ENCODE data around the gene ZNF777.
A peak's percentile ranks its signal among the peaks of the same experiment; 100 is the strongest.

The ZNF777 gene

DNA sequence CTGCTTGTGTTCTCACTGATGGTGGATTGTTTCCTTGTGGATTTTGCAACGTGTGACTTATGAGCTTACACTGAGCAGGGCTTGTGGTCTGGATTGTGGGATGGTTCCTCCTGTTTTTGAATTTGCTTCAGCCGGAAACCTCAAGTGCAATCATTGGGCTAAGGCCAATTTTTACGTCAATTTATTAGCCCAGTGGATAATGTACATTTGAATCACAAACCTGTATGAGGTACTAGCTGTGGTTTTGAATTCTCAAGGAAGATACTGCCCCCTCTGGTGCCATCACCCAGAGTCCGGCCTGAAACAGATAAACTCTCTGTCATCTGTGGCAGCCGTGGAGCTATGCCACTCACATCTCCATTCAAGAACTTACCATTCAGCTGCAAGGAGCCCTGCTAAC lies 7.3 kb upstream of the ZNF777 start:
- TF ChIP-seq POLR2A (IDR thresholded peaks at IDR 0.05; ENCODE audit: low read length) (no peak), GATA1 (IDR thresholded peaks at IDR 0.05; ENCODE audit: low read depth, low read length) (no peak)
- DNase-seq, result no peak

DNA sequence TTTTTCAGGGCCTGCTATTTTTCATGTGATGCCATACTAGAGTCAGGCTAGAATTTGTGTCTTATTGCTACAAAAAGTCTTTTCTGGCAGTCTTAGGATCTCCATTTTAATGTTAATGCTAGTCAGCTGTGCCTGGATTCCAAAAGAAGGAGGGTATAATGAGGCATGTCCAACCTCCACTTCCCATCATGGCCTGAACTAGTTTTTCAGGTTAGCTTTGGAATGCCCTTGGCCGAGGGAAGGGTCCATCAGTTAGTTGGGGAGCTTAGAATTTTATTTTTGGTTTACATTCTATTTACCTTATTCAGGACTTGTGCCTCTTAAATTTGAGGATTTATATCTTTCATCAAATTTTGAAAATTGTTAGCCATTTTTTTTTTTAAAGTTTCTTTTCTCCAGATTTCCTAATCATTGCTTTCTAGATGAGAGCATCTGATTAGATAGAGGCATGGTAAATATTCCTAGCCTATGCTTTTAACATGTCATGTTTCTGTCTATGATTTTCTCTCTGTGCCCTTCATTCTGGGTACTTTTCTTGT lies 6.5 kb upstream of the ZNF777 start:
- TF ChIP-seq POLR2A (IDR thresholded peaks at IDR 0.05; ENCODE audit: low read length) (no peak), GATA1 (IDR thresholded peaks at IDR 0.05; ENCODE audit: low read depth, low read length) (no peak)
- DNase-seq, result no peak

DNA sequence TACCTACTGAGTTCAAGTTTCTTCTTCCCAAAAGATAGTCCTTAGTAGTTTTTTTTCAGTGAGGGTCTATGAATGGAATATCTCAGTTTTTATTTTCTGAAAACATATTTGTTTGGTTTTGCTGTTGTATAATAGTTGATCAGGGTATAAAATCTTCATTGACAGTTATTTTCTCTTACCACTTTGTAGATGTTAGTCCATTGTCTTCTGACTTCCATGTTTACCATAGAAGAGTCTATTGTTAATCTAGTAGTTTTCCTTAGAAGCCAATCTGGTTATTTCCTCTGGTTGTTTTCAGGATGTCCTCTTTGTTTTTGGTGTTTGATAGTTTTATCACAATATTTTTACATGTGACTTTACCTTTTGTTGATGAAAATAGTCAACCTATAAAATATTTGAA lies 5.5 kb upstream of the ZNF777 start:
- TF ChIP-seq GATA1 (IDR thresholded peaks at IDR 0.05; ENCODE audit: low read depth, low read length), result no peak
- no peak for TF ChIP-seq POLR2A (IDR thresholded peaks at IDR 0.05; ENCODE audit: low read length)
- no peak for DNase-seq

DNA sequence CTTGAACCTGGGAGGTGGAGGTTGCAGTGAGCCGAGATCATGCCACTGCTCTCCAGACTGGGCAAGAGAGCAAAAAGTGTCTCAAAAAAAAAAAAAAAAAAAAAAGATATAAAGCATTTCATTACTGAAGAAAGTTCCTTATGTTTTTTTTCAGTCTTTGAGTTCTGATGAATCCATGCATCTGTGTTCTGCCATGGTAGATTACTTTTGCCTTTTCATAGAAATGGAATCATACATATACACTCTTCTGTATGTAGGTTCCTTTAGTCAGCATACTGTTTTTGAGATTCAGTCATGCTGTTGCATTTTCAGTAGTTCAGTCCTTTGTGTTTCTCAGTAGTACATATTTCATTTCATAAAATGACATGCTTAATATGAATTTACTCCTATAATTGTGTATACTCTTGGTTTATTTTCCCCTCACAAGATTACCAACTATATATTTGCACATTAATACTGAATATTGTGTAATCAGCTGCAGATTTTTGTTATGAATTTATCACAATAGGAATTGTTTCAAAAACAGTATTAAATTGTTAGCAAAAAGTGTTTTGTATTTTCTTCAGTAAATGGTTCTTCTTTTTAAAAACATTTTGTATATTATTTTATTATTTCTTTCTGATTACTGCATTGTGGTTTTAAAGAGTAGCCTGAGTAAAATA lies 2.8 kb upstream of the ZNF777 start:
- no peak for DNase-seq

DNA sequence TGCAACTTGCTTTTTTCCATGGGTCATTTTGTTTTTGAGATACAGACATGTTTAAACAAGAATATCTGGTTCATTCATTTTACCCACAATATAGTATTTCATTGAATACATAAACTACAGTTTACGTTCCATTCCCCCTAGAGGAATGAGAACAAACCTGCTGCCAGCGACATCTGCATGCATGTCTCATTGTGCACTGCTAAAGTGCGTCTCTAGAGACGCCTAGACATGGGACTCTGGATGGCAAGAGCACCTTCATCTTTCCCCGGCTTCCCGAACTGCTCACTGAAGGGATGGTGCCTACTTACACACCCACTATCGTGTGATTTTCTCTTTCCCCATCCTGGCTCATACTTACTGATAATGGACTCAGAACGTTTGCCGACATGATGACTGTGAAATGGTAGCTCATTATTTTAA lies 1.2 kb upstream of the ZNF777 start:
- TF ChIP-seq POLR2A (IDR thresholded peaks at IDR 0.05; ENCODE audit: low read length) (no peak), GATA1 (IDR thresholded peaks at IDR 0.05; ENCODE audit: low read depth, low read length) (no peak)
- no peak for DNase-seq

More for the DNA sequence above, 2.8 kb upstream of the ZNF777 start:
- TF ChIP-seq POLR2A (IDR thresholded peaks at IDR 0.05; ENCODE audit: low read length), result no peak
- no peak for TF ChIP-seq GATA1 (IDR thresholded peaks at IDR 0.05; ENCODE audit: low read depth, low read length)

DNA sequence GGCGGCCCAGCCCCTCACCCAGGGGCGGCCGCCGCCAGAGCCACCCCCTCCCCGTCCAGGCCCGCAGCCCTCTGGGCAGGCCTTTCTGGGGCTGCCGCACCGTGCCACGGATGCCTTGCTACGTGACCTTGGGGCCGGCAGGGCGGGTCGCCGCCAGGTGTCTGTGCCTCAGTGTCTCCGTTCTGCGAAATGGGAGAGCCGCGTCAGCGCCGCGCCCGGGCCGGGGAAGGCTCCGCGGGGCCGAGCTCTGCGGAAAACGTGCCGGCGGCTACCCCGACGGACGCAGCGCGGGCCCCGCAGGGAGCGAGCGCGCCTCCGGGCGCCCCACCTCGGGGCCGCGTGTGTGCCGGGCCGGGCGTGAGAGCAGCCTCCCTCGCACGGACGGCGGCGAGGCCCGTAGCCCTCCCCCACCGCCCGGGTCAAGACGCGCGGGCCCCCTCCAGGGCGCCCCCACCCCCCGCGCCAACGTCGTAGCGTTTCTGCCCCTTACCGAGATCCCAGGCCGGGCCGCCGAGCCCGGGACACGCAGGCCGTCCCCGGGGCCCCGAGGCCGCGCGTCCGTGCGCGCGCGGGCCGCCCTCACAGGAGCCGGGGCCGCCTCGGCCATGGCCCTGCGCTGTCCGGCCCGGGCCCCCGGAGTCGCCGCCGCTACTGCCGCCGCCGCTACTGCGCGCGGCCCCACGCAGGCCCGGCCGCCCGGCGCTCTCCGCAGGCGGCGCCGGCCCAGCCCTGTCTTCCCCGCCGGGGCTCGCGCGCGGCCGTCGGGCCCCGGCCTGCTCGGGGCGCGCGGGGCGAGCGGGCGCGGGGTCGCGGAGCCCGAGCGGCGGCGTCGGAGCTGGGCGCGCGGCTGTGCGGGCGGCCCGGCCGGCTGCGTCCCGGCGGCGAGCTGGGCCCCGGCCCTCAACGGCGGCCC lies 1.1 kb downstream of the ZNF777 start:
- TF ChIP-seq POLR2A (IDR thresholded peaks at IDR 0.05; ENCODE audit: low read length), result no peak
- TF ChIP-seq GATA1 (IDR thresholded peaks at IDR 0.05; ENCODE audit: low read depth, low read length), result no peak
- peak; percentile 55 to 72 for DNase-seq

DNA sequence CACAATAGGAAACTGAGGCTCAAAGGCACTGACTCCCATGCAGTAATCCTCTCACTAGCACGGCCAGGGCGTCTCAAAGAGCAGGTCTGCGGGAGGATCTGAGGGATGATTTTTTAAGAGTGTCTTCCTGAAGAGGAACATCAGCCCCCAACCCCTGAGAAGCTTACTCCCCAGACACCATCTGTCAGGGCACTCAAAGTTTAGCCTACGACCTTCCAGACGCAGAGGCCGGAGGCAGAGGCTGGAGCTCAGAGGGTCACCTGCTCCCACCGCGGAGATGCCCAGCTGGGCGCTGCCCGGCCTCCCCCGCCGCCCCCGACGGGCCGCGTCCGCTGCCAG lies 1.7 kb downstream of the ZNF777 start:
- no peak for TF ChIP-seq GATA1 (IDR thresholded peaks at IDR 0.05; ENCODE audit: low read depth, low read length)
- no peak for TF ChIP-seq POLR2A (IDR thresholded peaks at IDR 0.05; ENCODE audit: low read length)
- no peak for DNase-seq

DNA sequence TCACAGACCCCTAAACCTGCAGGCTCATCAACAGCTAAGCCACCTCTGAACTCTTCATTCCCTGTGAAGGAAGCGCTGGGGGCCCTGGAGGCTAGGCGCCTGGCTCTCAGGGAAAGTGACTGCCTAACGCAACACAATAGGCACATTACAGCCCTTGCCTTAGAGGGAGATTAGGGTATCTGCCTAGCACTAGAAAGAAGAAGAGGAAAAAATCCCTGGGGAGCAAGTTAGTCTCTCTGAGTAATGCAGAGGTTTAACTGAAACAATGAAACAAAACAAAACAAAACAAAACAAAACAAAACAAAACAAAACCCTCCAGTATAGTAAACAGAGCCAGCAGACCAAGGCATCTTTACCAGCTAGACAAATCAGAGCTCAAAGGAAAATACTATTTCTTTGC lies 2.6 kb downstream of the ZNF777 start:
- no peak for TF ChIP-seq POLR2A (IDR thresholded peaks at IDR 0.05; ENCODE audit: low read length)
- no peak for TF ChIP-seq GATA1 (IDR thresholded peaks at IDR 0.05; ENCODE audit: low read depth, low read length)

DNA sequence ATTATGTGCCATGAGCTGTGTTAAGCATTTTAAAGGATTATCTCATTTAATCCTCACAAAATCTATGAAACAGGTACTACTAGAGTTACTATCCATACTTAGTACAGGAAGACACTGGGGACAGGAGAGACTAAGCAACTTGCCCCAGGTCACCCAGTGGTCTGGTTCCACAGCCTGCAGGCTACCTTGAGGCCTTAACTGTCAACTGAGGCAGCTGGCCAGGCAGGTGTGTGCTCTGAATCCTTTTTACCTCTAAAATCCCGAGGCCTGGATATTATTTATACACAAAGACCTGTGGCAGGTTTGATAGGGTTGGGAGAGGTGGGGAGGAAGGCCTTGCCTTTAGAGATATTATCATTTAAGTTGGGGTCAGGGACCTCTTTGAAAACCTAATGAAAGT lies 3.1 kb downstream of the ZNF777 start:
- no peak for DNase-seq
- TF ChIP-seq POLR2A (IDR thresholded peaks at IDR 0.05; ENCODE audit: low read length), result no peak
- TF ChIP-seq GATA1 (IDR thresholded peaks at IDR 0.05; ENCODE audit: low read depth, low read length), result no peak

More for the DNA sequence above, 2.6 kb downstream of the ZNF777 start:
- DNase-seq, result no peak

DNA sequence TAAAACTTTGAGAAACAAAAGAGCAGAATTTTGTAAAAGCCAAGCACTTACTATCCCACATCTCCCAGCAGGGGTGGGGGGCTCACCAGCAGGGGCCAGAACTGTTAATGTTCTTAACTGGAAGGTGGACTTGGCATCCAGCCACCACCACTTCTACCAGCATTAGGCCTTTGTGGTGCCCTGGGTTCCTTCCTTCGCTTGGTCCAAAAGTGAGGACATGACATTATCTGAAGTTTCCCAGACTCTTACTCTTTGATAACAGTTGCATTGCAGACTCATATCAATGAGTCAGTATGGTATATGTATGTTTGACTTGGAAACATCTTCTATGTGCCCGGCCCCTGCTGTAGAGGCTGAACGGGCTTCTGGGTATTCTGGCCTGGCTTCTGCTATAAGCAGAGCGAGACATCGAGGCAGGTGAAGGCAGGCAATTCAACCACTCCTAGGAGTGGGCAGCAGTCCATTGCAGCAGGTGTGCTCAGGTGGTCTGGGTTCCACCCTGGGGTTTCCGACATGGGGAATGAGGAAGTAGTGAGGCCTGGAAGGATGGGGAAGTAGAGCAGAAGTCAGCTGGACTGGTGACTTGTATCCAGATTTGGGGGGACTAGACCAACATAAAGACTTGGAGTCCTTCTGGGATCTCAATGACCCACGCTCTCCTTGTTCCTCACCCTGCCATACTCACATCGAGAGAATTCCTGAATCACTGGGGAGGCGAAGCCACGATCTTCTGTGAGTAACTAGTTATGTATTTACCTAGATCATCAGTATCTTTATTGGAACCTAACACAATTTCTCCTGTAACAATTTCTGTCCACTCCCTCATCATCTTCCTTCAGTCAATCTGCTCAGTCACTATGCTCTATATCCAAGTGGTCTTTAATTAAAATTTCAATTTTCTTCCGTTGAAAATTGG lies 4.1 kb downstream of the ZNF777 start:
- no peak for TF ChIP-seq GATA1 (IDR thresholded peaks at IDR 0.05; ENCODE audit: low read depth, low read length)
- TF ChIP-seq POLR2A (IDR thresholded peaks at IDR 0.05; ENCODE audit: low read length), result no peak
- peak; percentile 70 to 87 for DNase-seq

DNA sequence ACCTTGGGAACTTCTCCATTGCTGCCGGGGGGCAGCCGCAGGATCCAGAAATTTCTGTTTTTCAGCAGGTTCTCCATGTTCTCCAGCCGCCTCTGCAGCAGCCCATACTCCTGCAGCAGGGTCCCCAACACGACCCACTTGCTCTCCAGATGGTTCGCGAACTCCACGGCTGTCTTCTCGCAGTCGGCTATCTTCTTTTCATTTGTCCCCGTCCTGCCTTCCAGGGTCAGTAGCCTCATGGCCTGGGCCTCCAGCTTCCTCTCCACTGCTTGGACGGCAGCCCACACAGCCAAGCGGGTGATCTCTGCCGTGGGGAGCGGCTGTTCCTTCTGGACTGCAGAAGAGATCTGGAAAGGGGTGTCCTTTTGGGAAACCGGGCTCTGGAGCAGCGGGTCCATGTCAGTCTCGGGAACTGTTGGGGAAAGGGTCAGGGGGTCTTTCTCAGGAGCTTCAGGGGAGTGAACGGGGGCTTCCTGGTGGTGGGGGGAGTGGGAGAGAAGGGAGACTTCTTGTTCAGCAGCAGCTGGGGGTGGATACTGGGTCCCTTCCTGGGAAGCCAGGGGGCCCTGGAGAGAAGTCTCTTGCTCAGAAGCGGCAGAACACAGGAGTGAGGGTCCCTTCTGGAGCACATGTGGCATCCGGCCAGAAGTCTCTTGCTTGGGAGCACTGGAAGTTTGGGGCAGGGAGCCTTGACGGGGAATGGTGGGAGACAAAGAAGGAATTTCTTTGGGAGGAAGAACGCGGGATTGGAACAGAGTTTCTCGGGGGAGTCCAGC lies 5.5 kb downstream of the ZNF777 start:
- TF ChIP-seq GATA1 (IDR thresholded peaks at IDR 0.05; ENCODE audit: low read depth, low read length) (no peak), POLR2A (IDR thresholded peaks at IDR 0.05; ENCODE audit: low read length) (no peak)
- DNase-seq, result no peak

DNA sequence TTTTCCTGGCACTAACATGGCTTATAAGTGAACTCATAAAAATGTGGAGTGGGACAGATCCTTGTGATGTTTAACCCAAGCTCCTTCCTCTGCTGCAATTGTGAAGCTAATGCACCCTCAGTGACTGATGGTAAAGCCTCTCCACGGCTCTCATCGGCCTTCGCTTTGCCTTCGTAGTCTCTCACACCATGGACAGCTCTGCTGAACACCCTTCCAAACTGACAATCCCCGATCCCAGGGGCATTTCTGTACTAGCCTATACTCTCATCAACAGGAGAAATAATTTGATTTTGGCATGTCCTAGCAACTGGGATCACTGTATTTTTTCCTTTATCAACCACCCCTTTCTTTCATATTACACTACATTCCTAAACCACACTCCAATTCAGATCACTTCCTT lies 6.1 kb downstream of the ZNF777 start:
- TF ChIP-seq POLR2A (IDR thresholded peaks at IDR 0.05; ENCODE audit: low read length) (no peak), GATA1 (IDR thresholded peaks at IDR 0.05; ENCODE audit: low read depth, low read length) (no peak)
- DNase-seq, result no peak

DNA sequence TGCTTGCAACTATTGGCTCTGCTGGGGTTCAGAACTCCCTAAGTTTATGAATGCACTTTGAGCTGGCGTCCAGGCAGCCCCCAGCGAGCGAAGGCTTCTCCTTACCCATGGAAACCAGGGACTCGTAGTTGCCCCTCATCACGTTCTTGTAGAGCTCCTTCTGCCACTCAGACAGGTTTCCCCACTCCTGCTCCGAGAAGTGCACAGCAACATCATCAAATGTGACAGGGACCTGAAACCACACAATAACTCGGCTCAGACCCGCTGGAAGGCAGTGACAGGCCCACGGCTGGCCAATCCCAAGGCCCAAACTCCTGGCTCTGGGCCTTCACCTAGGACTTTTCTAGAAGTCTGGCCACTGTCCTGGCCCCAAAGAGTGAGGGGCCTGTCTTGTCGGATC lies 6.9 kb downstream of the ZNF777 start:
- TF ChIP-seq GATA1 (IDR thresholded peaks at IDR 0.05; ENCODE audit: low read depth, low read length), result no peak
- no peak for TF ChIP-seq POLR2A (IDR thresholded peaks at IDR 0.05; ENCODE audit: low read length)
- no peak for DNase-seq

Data from erythroblast (primary cell).